ENCODE measurements around the gene SLC25A43.

SLC25A43 gene

GRCh38 chrX:119501511-119502148 lies 102.5 kb downstream of the SLC25A43 start:
- DNase-seq = no peak

DNA sequence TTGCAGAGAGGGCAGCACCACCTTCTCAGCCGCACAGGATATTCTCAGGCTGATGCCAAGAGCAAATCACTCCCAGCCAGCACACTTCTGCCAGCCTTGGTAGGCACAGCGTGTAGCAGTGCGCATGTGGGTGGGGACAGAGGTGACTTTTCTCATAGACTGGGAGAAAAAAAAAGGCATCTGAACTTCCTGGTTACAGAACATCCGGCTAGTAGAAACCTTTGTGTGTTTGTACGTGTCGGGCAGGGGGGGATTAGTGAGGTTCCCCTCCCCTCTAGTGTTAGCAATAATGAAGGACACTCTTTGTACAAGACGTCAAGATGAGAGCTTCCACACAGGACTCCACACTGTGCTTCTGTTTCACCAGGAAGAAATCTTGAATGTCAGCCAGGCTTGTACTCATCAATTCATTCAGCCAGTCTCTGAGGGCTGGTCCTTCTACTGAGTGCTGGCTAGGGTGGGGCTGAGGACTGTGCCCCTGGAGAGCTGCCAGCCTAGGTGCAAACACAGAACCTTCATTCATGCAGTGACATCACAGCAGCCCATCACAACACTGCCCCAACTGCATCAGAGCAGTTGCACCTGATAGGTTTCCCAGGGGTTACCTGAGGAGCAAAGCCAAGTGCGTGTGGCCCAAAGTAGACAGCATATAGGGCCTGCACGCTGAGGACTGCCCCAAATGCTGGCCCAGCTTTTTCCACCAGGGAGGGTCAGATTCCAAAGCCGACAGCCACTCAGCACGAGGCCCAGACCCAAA lies 103.8 kb downstream of the SLC25A43 start:
- peak; percentile 77 for DNase-seq

- no peak for DNase-seq
These were observed 104.3 kb downstream of the SLC25A43 start for GRCh38 chrX:119503484-119503861.

Data from COR-L47 (cell line).